WTC11 (cell line): ENCODE data around the gene POLR2C. TPM values are rescaled to one million over a fixed set of nuclear protein-coding genes. Genes with fewer than 3 reads are reported as not detected.

Experiments
- ATAC-seq: fragments of 200-7000 bp; cut with Tn5 transposase; 2 replicates; pipeline ENCODE4 v1.10.0; 2021; ENCODE audit warnings: mild to moderate bottlenecking, moderate library complexity
- CTCF ChIA-PET: fragments of 300-600 bp; sonication (Branson Sonifier 250); formaldehyde crosslinking; loops from one replicate; lab custom pipeline; 2021; ENCODE audit warnings: antibody characterized with exemption; lab: Charles Lee
- POLR2A ChIA-PET: fragments of 350-600 bp; sonication (Branson Sonifier 250); formaldehyde crosslinking; loops from one replicate; lab custom pipeline; 2021; ENCODE audit warnings: antibody characterized with exemption; lab: Charles Lee
- DNase-seq: peaks from one replicate; pipeline ENCODE4 v3.0.0; 2021; ENCODE audit warnings: low spot score
- H3K27ac Mint-ChIP-seq: 2 replicates; pipeline ENCODE4 v1.8.0; 2021; ENCODE audit warnings: mixed read lengths
- H3K27me3 Mint-ChIP-seq: 2 replicates; pipeline ENCODE4 v1.8.0; 2021; ENCODE audit warnings: low read depth, mild to moderate bottlenecking, moderate library complexity, mixed read lengths
- H3K36me3 Mint-ChIP-seq: 2 replicates; pipeline ENCODE4 v1.8.0; 2021; ENCODE audit warnings: mixed read lengths
- H3K4me1 Mint-ChIP-seq: 2 replicates; pipeline ENCODE4 v1.8.0; 2022; ENCODE audit warnings: mixed read lengths
- H3K4me3 Mint-ChIP-seq: 2 replicates; pipeline ENCODE4 v1.8.0; 2021; ENCODE audit warnings: mild to moderate bottlenecking, moderate library complexity, mixed read lengths
- H3K9me3 Mint-ChIP-seq: 2 replicates; pipeline ENCODE4 v1.8.0; 2021; ENCODE audit warnings: mixed read lengths
- CBFB ChIP-seq: sonication (generic); formaldehyde crosslinking; IDR thresholded peaks from 2 replicates; pipeline ENCODE4 v1.8.1; 2022; ENCODE audit warnings: mild to moderate bottlenecking, low read depth, missing genetic modification reagents
- CREB1 ChIP-seq: sonication (generic); formaldehyde crosslinking; IDR thresholded peaks from 2 replicates; pipeline ENCODE4 v1.8.0; 2023; ENCODE audit warnings: mild to moderate bottlenecking, missing genetic modification reagents
- FOXJ3 ChIP-seq: sonication (generic); formaldehyde crosslinking; IDR thresholded peaks from 2 replicates; pipeline ENCODE4 v1.9.0; 2021; ENCODE audit warnings: missing genetic modification reagents, mild to moderate bottlenecking, borderline replicate concordance
- FOXK1 ChIP-seq: sonication (generic); formaldehyde crosslinking; IDR thresholded peaks from 2 replicates; pipeline ENCODE4 v1.8.0; 2022; ENCODE audit warnings: mild to moderate bottlenecking, moderate library complexity, missing genetic modification reagents
- NFE2L1 ChIP-seq: sonication (generic); formaldehyde crosslinking; IDR thresholded peaks from 2 replicates; pipeline ENCODE4 v1.8.1; 2023; ENCODE audit warnings: missing genetic modification reagents
- SOX15 ChIP-seq: fragments of 250-450 bp; sonication (Bioruptor Pico); IDR thresholded peaks from 2 replicates; pipeline ENCODE4 v1.9.0; 2021; ENCODE audit warnings: mild to moderate bottlenecking
- SP1 ChIP-seq: sonication (generic); formaldehyde crosslinking; conservative IDR thresholded peaks from 2 replicates; pipeline ENCODE4 v1.8.1; 2022; ENCODE audit warnings: missing genetic modification reagents
- TCF7 ChIP-seq: sonication (generic); formaldehyde crosslinking; IDR thresholded peaks from 2 replicates; pipeline ENCODE4 v1.8.0; 2022; ENCODE audit warnings: mild to moderate bottlenecking, low read depth, missing genetic modification reagents, moderate library complexity
- TEAD4 ChIP-seq: sonication (generic); formaldehyde crosslinking; IDR thresholded peaks from 2 replicates; pipeline ENCODE4 v1.8.0; 2022; ENCODE audit warnings: mild to moderate bottlenecking, missing genetic modification reagents
- ZNF396 ChIP-seq: fragments of 250-450 bp; sonication (Bioruptor Pico); IDR thresholded peaks from 2 replicates; pipeline ENCODE4 v1.8.0; 2021; ENCODE audit warnings: mild to moderate bottlenecking, moderate library complexity, borderline replicate concordance
- ZNF416 ChIP-seq: fragments of 250-450 bp; sonication (Bioruptor Pico); IDR thresholded peaks from 2 replicates; pipeline ENCODE4 v1.9.0; 2021; ENCODE audit warnings: mild to moderate bottlenecking, inconsistent platforms
- total RNA-seq: library from RNA; stranded (reverse); gene quantifications from 3 replicates; pipeline ENCODE4 v1.2.3, GENCODE V29; 2021
- TF ChIP-seq, protein P1 (sequence below): fragments of 250-450 bp; sonication (Bioruptor Pico); IDR thresholded peaks from 2 replicates; pipeline ENCODE4 v1.9.0; 2021; ENCODE audit warnings: mild to moderate bottlenecking
- TF ChIP-seq, protein P2 (sequence below): sonication (generic); formaldehyde crosslinking; IDR thresholded peaks from 2 replicates; pipeline ENCODE4 v1.8.1; 2022; ENCODE audit warnings: mild to moderate bottlenecking, moderate library complexity, missing genetic modification reagents
- TF ChIP-seq, protein P3 (sequence below): sonication (generic); formaldehyde crosslinking; IDR thresholded peaks from 2 replicates; pipeline ENCODE4 v1.8.0; 2023; ENCODE audit warnings: missing genetic modification reagents
- TF ChIP-seq, protein P4 (sequence below): sonication (generic); formaldehyde crosslinking; IDR thresholded peaks from 2 replicates; pipeline ENCODE4 v1.8.0; 2022; ENCODE audit warnings: mild to moderate bottlenecking, missing genetic modification reagents
- TF ChIP-seq, protein P5 (sequence below): fragments of 250-450 bp; sonication (Bioruptor Pico); IDR thresholded peaks from 2 replicates; pipeline ENCODE4 v1.8.0; 2021; ENCODE audit warnings: mild to moderate bottlenecking

POLR2C gene
- total RNA-seq, 1 experiment from 2014 or later = 75.4 TPM

DNA sequence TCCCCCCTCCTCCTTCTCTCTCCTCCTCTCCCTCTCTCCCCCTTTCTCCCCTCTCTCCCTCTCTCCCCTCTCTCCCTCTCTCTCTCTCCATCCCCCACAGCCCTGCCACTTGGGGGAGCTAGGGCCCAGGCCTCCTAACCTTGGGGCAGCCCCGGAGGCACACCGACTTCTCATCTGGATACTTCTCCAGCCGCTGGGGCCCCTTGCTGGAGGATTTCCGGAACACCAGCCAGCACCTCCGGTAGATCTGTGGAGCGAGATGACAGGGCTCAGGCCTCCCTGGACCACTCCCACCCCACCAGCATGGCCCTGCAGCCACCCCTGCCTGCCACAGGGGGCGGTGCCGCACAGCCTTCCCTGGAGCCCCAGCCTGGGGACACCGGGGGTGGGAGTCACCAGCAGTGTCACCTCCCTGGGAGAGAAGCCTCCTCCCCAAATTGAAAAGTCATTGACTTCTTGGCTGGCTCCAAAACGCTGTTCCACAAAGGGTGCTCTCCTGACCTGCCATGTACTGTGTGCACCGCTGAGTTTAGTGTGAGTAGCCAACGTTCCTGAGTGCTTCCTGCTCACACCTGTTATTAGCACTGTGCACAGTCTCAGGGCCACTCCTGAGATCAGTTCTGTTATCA, 13.3 kb downstream of the POLR2C start (continued):
- TF ChIP-seq, protein P1, sequence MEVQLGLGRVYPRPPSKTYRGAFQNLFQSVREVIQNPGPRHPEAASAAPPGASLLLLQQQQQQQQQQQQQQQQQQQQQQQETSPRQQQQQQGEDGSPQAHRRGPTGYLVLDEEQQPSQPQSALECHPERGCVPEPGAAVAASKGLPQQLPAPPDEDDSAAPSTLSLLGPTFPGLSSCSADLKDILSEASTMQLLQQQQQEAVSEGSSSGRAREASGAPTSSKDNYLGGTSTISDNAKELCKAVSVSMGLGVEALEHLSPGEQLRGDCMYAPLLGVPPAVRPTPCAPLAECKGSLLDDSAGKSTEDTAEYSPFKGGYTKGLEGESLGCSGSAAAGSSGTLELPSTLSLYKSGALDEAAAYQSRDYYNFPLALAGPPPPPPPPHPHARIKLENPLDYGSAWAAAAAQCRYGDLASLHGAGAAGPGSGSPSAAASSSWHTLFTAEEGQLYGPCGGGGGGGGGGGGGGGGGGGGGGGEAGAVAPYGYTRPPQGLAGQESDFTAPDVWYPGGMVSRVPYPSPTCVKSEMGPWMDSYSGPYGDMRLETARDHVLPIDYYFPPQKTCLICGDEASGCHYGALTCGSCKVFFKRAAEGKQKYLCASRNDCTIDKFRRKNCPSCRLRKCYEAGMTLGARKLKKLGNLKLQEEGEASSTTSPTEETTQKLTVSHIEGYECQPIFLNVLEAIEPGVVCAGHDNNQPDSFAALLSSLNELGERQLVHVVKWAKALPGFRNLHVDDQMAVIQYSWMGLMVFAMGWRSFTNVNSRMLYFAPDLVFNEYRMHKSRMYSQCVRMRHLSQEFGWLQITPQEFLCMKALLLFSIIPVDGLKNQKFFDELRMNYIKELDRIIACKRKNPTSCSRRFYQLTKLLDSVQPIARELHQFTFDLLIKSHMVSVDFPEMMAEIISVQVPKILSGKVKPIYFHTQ (CRISPR knock-in tag) = no peak
- TF ChIP-seq SOX15 = no peak
- TF ChIP-seq, protein P2, sequence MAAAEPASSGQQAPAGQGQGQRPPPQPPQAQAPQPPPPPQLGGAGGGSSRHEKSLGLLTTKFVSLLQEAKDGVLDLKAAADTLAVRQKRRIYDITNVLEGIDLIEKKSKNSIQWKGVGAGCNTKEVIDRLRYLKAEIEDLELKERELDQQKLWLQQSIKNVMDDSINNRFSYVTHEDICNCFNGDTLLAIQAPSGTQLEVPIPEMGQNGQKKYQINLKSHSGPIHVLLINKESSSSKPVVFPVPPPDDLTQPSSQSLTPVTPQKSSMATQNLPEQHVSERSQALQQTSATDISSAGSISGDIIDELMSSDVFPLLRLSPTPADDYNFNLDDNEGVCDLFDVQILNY (CRISPR knock-in tag) = no peak

DNA sequence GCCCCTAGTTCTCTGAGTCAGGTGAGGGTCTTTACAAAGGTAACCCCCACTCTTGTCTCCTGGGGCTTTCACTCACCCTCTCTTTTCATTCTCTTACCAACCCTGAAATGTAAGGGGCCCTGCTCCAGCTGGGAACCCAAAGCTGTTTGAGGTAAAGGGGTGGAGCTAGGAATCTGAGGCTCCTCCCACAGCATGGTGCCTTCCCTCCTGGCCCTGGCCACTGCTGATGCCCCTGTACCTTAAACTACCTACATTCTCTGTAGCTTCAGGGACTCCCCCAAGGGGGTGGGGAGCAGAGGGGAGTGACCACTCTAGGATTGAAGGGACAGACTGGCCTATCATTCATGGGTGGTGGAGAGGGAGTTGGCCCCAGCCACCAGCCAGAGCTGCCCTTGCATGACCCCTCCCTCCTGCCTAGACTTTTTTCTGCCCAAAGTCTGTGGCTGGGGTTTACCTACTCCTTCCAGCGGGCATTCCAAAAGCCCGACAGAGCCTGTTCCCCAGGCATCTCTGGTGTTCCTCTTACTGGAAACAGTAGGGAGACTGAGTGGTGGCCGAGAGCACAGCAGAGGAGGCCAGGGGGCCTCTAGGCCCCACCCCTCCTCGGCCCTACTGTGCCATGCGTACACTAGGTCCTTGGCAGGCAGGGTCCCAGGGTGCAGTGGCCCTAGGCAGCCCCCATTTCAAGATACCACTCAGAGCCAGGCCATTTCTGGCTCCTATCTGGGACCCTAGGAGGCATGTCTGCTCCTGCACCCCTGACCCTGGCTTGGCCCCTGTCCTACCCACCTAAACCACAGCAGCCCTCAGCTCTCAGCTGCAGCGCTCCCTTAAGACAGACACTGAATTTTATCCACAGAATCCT, 14.3 kb downstream of the POLR2C start:
- H3K4me1 Mint-ChIP-seq = peaks cover 67% of the 10 kb centered on the region
- no peak for TF ChIP-seq CREB1 (CRISPR knock-in tag)
- TF ChIP-seq CBFB (CRISPR knock-in tag) = no peak
- no peak for TF ChIP-seq ZNF416 (CRISPR knock-in tag)
- TF ChIP-seq TEAD4 = no peak
- TF ChIP-seq, protein P3, sequence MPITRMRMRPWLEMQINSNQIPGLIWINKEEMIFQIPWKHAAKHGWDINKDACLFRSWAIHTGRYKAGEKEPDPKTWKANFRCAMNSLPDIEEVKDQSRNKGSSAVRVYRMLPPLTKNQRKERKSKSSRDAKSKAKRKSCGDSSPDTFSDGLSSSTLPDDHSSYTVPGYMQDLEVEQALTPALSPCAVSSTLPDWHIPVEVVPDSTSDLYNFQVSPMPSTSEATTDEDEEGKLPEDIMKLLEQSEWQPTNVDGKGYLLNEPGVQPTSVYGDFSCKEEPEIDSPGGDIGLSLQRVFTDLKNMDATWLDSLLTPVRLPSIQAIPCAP (CRISPR knock-in tag) = no peak
- TF ChIP-seq FOXK1 (CRISPR knock-in tag) = no peak
- TF ChIP-seq, protein P4, sequence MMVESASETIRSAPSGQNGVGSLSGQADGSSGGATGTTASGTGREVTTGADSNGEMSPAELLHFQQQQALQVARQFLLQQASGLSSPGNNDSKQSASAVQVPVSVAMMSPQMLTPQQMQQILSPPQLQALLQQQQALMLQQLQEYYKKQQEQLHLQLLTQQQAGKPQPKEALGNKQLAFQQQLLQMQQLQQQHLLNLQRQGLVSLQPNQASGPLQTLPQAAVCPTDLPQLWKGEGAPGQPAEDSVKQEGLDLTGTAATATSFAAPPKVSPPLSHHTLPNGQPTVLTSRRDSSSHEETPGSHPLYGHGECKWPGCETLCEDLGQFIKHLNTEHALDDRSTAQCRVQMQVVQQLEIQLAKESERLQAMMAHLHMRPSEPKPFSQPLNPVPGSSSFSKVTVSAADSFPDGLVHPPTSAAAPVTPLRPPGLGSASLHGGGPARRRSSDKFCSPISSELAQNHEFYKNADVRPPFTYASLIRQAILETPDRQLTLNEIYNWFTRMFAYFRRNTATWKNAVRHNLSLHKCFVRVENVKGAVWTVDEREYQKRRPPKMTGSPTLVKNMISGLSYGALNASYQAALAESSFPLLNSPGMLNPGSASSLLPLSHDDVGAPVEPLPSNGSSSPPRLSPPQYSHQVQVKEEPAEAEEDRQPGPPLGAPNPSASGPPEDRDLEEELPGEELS (CRISPR knock-in tag) = no peak
- TF ChIP-seq NFE2L1 = no peak
- TF ChIP-seq TCF7 (CRISPR knock-in tag) = no peak
- no peak for TF ChIP-seq FOXJ3 (CRISPR knock-in tag)
- no peak for TF ChIP-seq ZNF396 (CRISPR knock-in tag)
- TF ChIP-seq, protein P5, sequence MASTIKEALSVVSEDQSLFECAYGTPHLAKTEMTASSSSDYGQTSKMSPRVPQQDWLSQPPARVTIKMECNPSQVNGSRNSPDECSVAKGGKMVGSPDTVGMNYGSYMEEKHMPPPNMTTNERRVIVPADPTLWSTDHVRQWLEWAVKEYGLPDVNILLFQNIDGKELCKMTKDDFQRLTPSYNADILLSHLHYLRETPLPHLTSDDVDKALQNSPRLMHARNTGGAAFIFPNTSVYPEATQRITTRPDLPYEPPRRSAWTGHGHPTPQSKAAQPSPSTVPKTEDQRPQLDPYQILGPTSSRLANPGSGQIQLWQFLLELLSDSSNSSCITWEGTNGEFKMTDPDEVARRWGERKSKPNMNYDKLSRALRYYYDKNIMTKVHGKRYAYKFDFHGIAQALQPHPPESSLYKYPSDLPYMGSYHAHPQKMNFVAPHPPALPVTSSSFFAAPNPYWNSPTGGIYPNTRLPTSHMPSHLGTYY (CRISPR knock-in tag) = no peak
- TF ChIP-seq SP1 (CRISPR knock-in tag) = no peak
- peaks cover 6% of the 10 kb centered on the region for H3K27me3 Mint-ChIP-seq
- ChIA-PET POLR2A (interaction anchor here (1.6 kb wide), 1 partner anchor 10 kb away, joined by 7 read pairs; the partner anchor contains the start of gene DOK4), CTCF (interaction anchor here (0.6 to 8.2 kb wide), 16 partner anchors 11 to 155 kb away, joined by 3 to 80 read pairs (median 6); partner anchors contain the start of genes CCDC102A, CIAPIN1, COQ9 and POLR2C)
- H3K27ac Mint-ChIP-seq = no peak overlapping the region; the same call in 1 of the 2 replicates
- H3K9me3 Mint-ChIP-seq = no peaks in the 10 kb centered on the region
- ATAC-seq = peak; percentile 2; the same call in 1 of the 2 replicates
- 0 out of 2 replicates have a peak, but pooled peaks cover 6% of the 10 kb centered on the region for H3K36me3 Mint-ChIP-seq
- H3K4me3 Mint-ChIP-seq = no peak overlapping the region
- DNase-seq = peak; percentile 62
